ENCODE measurements around the gene ENTPD5.

DNA sequence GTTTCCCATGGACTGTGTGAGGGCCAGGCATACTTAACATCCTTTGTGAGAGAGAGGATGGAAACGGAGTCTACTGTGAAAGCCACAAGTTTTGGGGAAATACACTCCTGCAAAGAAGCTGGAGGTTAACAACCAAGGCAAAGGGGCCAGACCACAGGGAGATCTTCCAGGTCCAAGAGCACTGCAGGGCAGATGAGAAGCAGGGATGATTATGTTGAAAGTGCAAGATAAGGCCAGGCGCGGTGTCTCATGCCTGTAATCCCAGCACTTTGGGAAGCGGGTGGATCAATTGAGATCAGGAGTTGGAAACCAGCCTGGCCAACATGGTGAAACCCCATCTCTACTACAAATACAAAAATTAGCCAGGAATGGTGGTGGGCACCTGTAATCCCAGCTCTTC is 53.9 kb downstream of the ENTPD5 start:
- TF ChIP-seq, protein P1, sequence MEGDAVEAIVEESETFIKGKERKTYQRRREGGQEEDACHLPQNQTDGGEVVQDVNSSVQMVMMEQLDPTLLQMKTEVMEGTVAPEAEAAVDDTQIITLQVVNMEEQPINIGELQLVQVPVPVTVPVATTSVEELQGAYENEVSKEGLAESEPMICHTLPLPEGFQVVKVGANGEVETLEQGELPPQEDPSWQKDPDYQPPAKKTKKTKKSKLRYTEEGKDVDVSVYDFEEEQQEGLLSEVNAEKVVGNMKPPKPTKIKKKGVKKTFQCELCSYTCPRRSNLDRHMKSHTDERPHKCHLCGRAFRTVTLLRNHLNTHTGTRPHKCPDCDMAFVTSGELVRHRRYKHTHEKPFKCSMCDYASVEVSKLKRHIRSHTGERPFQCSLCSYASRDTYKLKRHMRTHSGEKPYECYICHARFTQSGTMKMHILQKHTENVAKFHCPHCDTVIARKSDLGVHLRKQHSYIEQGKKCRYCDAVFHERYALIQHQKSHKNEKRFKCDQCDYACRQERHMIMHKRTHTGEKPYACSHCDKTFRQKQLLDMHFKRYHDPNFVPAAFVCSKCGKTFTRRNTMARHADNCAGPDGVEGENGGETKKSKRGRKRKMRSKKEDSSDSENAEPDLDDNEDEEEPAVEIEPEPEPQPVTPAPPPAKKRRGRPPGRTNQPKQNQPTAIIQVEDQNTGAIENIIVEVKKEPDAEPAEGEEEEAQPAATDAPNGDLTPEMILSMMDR (IDR thresholded peaks at IDR 0.05), result no peak
- no peak for TF ChIP-seq EZH2 (IDR thresholded peaks at IDR 0.05; ENCODE audit: borderline replicate concordance, insufficient read depth, low read depth, low read length, poor library complexity, severe bottlenecking)

Measured in B cell (primary cell).